NCI-H2081 treated with DMSO at 0.1 percent for 48 hours (cell line): ENCODE measurements around the gene RGS6.
"Not testable (repeated sequence)": the region's sequence is repeated elsewhere in the genome, so short reads cannot be mapped to it uniquely, and the experiment has no call there.

ENCODE experiments used
- DNase-seq: peaks from one replicate; lab custom pipeline; 2025; lab: John Stamatoyannopoulos, UW

The RGS6 gene

DNA sequence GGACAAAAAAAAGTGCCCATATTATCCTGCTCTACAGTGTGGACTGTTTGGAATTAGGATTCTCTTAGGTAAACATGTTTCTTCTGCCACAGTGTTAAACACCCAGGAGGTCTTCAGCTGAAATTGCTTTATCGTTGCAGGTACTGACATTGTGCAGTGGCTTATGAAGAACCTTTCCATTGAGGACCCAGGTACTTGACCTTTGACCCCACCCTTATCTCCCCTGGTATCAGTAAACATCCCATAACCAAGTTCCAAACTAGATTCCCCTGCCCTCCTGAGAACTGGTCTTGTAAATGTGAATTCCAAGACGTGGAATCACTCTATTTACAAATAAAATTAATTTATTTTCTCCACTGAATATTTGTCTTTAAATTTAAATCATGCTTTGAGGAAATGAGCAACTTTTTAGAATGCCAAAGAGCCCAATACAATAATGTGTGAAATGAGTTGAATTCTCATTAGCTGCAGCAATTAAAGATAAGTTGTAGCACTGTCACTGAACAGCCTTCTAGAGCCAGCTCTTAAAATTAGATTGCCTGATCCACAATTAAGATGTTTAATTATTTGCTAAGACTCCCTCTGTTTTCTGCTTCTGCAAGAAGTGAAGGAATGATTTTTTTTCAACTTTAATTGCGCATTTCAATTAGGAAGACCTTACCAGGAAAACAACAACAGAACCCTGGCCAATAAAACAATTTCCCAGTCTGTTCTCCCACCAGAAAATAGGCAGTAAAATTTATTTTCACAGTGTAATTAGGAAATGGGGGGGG, 522.3 kb downstream of the RGS6 start:
- no peak for DNase-seq

DNA sequence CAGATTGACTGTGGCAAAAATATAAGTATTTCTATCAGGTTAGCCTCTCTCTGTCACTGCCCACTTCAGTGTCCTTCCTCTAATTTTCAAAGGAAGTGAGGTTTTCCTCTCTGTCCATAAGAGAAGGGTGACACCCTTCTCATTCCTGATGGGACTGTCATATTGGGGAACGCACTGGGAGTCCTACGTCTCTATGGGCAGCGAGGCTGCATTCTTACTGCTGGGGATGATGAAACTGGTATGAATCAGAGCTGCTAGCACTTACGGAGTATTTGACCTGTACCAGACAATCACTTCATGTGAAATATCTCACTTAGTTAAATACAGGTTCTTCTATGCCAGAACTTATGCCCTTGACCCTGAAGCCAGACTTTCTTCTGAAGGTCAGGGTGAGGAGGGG, 525.4 kb downstream of the RGS6 start:
- no peak for DNase-seq

DNA sequence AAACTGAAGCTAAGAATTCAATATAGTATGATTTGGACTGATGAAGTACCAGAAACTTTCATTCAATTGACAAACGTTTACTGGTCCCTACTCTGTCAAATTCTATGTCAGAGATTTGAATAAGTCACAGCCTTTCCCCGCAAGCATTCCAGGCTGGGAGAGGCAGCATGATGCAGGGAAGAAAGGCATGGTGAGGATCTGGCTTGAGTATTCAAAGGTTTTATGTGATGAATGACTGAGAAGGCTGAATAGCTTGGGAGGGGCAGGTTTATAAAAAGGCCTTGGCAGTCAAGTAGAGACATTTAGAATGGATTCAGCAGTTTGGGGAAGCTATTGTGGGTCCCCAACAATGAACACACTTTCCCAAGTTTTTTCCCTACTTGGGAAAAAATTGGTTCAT, 529.8 kb downstream of the RGS6 start:
- no peak for DNase-seq

DNA sequence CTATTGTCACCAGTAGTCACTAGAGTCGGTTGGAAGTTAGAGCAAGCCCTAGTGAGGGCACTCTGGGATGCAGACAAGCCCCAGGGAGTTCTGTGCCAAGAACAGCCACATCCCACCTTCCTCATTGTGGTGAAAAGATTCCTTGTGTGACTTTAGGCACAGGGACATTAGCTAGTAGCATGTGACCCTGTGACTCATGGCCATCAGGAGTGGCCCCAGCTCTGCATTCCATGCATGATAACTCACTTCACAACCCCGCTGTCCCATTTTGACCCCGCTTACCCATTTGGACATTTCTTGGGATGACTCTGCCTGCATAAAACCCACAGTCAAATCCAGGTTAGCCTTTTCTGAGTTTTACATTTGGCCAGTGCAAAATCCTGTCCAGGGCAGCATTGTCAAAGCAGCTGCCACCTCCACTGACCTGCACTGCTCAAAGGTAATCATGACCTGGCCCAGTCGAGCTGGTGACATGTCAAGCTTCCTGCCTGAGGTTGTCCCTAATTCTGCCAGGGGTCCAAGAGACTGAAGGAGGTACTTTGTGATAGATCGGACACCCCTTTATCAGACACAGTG, 531.1 kb downstream of the RGS6 start:
- DNase-seq = no peak

DNA sequence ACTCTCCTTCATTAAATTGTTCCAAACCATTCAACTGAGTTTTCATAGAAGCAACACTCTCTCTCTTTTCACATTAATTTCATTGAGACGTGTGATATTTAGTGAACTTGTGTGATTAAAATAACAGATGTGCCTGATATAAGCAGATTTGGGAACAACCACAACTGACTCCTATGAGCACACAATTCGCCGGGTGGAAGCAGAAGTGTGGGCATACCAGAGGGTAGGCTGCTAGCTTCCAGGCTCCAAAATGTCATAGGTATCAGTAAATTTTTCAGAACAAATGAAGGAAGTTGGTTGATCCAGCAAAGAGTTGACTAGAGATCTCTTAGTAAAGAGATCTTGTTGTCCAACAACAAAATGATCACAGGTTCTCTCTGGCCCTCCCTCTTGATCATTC, 532.0 kb downstream of the RGS6 start:
- DNase-seq = no peak

DNA sequence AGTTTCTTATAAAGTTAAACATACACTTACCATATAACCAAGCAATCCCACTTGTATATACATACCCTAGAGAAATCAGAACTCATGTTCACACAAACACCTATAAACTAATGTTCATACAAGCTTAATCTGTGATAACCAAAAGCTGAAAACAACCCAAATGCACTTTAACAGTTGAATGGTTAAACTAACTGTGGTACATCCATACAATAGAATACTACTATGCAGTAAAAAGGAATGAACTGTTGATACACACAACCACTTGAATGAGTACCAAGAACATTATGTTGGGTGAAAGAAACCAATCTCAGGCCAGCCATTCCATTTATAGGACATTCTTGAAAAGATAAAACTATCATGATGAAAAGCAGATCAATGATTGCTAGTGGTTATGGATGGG, 534.1 kb downstream of the RGS6 start:
- DNase-seq = no peak

DNA sequence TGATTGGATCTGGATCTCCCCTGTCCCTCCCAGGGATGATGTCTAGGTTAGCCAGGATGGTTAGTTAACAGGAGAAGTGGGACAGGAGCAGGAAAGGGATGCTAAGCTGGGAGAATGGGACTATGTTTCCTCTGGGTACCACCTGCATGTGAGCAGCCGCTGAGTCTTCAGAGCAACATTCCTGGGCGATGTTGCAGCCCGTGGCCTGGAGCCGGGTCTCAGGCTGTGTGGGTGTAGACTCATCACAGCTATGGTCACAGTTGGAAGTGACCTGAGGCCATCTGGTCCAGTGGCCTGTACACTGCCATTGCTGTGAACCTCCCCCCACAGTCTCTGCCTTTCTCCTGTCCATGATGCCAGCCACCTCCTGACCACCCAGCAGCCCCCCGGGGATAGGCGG, 539.1 kb downstream of the RGS6 start:
- DNase-seq = no peak

DNA sequence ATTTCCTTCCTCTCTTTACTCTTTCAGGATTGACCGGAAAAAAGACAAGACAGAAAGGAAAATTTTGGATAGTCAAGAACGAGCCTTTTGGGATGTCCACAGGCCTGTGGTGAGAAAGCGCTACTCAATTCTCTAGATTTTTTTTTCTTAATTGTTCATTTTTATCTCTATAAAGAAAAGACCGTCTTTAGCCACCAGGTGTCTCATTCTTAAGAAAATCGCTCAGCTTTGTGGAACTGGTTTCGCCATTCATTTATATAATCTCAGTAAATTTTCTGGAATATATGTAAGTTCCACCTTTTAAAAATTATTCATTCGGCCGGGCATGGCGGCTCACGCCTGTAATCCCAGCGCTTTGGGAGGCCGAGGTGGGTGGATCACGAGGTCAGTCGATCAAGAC, 540.6 kb downstream of the RGS6 start:
- no peak for DNase-seq

DNA sequence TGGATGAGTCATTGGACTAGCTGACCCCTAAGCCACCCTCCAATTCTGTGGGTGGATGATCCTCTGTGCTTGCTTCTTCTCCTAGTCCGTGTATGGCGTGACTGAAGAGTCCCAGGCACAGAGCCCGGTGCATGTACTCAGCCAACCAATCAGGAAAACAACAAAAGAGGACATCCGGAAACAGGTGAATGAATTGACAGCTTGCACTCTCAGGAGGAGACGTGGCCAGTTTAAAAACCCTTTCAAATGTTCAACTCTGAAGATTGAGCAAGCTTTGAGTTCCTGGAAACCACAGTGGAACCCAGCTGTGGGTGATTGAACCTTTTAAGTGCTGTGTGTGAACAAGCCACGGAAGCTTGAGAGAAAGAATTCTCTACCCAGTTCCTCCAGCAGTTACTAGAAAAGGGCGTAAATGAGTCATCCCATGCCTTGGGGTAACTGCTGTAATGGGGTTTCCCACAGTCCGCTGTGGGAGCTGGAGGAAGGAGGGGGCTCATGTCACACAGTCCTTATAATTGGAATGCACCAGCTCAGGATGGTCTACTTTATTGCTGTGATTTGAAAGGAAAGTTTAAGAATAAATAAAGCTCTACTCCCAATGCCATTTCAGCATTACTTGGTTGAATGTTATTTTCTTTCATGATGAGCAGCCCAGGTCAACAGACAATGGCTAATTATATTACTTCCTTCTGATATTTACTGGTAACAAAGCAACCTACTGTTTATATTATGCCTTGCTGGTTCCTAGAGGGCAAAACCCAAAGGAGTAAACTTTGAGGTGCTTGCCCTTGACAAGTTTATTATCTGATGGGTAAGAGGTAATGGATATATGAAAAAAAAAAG, 544.6 kb downstream of the RGS6 start:
- DNase-seq = no peak

DNA sequence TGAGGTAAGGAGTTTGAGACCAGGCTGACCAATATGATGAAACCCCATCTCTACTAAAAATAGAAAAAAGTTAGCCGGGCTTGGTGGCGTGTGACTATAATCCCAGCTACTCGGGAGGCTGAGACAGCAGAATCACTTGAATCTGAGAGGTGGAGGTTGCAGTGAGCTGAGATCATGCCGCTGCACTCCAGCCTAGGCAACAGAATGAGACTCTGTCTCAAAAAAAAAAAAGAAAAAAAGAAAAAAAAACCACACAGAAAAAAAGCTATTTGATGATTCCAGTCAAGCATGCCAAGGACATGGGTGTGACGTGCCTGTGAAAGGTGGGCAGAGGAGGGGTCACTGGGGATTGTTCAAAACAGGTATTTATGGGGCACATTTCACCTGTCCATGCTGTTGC, 545.3 kb downstream of the RGS6 start:
- DNase-seq = not testable (repeated sequence)

DNA sequence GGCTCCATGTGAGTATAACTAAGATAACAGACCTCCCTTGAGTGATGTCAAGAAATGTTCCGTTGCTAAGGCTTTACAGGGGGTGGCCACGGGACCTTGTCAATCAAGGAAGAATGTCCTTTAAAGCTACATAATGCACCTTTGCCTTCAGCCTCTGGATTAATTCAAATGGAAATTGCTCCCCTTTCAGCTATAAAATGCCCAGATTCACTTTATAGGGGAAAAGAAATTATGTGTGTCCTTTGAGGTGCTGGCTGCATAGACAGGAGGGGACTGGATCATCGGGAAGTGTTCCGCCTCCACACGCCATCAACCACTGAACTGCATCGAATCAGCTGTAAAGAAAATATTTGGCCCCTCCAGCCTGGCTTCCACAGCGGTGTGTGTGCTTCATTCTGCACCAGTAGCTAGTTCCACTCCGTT, 546.3 kb downstream of the RGS6 start:
- DNase-seq = no peak

DNA sequence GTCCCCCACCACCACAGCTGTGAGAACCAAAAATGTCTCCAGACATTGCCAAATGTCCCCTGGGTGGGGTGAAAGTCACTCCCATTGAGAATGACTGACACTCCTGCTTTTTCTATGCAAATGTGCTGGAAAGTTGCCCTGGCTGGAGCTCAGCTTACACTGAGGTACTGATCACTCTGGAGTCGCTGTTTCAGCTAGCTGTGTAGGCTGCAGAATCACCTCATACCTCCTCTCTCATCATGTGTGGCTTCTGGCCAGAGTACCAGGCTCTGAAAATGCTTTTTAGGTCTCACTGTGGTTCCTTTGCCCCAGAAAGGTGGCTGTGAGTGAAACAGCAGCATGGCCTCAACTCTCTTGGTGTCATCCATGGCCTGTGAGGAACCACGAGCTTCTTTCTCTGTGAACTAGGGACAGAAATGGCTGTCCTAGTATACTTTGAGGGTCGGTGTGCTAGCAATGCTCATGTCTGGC, 547.3 kb downstream of the RGS6 start:
- no peak for DNase-seq

DNA sequence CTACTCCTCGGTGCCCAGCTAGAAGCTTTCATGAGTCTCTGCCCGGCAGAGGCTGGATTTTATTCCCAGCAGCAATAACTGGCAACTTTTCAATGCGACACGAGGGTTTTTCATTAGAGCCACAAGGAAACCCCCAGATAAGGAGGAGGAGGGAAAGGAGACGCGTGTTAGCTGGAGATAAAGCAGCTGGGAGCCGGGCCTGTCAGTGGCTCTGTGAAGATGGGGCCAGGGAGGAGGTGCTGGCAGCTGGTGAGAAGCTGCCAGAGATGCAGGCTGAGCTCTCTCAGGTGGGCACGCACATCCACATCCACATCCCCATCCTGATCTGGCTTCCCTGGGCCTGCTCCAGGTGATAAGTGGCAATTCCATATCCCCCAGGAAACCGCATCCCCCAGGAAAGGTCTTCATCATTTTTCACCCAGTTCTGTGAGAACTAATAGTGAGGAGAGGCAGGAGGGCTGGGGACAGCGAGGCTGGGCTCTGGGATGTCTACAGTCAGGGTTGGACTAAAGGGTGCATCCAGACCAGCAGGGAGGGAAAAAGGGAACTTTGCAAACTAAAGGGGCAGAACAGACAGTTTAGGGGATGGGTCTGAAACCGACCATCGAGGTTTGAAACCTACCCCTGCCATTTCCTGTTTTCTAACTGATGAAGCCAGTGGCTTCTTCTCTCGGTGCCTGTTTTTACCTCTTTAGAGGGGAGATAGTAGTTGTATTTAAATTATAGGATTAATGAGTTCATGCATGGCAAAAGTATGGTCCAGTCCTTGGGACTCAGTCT, 548.4 kb downstream of the RGS6 start:
- no peak for DNase-seq

DNA sequence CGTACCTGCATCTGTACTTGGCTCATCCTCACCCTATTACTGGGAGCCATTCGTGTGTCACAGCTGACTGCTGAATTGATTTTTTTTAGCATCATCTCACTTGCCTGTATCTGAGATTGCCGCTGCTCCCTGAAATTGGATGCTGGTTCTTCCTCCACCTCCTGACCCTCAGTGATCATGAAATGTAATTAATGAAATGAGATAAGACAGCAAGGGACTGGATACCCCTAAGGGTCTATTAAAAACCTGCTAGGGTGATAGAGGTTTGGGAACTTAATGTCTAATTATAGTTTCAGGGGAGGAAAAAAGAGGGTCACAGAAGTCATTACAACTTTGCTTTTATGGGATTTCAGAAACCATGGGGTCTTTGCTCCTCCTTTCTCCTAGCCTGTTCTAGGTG, 551.1 kb downstream of the RGS6 start:
- DNase-seq = no peak

DNA sequence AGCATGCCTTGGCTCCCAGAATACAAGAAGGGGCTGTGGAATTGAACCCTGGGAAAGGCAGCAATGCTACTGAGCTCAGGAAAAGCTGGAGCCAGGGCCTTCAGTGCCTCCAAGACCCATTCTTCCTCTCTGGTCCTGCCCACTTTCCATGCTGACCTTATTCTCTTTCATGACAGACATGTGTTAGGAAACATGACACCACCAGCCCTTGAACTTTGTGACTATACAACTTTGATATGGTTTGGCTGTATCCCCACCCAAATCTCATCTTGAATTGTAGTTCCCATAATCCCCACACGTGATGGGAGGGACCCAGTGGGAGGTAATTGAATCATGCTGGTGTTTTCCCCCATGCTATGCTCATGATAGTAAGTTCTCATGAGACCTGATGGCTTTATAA, 553.5 kb downstream of the RGS6 start:
- DNase-seq = no peak

DNA sequence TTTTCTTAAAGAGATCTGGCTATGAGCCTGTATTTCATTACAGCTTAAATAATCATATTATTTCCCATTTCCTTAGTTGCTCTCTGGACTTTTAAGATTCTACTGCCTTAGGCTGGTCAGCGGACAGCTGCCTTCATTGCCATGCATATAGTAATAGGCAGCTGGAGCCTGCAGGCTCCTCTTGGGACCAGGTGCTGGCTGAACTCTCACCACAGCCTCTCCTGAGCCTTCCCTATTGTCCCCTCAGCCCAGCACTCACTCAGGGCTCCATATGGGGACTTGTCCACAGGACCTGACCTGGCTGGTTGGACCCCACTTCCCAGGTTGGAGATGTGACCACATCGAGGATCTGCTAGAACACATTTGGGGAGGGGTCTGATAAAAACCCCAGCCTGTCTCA, 556.3 kb downstream of the RGS6 start:
- no peak for DNase-seq

DNA sequence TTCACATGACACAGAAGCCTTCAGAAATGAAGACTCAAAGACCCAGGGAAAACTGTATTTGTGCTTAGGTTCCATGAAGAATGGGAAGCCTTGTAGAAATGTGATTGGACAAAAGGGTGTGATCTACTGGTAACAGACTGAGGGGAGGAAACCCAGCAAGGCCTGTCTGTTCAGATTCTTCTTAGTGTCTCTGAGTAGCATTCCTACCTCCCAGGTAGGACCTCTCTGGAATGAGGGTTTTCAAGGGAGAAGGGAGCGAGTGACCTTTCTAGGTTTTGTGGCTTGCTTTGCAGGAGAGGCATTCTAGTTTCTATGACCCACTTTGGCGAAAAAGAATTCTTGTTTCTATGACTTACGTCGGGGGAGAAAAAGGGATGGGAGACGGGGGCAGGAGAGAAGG, 560.0 kb downstream of the RGS6 start:
- no peak for DNase-seq

DNA sequence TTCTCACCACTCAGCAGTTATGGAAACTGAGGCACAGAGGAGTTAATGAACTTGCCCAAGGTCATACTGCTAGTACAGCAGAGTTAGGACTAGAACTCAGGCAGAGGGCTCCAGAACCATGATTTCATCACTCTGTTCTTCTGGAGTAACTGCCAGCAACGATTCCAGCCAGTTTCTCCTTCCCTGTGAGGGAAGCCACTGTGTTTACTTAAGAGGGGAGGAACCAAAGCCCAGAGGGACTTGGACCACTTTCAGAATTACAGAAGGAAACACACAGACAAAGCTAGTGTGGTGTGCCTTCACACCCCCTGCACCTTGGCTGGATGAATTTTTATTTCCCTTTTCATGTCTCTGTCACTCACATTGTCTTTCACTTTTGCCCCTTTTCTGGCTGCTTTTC, 563.4 kb downstream of the RGS6 start:
- no peak for DNase-seq

DNA sequence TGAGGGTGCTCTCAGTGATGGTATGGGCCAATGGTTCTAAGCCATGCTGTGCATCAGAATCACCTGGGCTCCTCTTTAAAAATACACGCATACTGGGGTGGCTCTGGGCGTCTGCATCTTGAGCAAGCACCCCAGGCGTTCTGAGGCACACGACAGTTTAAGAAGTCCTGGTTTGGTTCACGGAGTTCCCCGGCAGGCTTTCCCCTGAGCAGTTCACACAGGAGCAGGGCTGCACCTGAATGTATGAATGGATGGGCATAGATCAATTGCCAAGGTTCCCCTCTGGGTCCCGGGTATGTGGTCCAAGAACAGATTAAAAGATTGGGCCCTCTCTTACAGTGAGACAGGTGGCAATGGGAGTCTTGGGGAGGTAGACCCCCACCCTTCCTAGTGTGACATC, 566.4 kb downstream of the RGS6 start:
- no peak for DNase-seq

DNA sequence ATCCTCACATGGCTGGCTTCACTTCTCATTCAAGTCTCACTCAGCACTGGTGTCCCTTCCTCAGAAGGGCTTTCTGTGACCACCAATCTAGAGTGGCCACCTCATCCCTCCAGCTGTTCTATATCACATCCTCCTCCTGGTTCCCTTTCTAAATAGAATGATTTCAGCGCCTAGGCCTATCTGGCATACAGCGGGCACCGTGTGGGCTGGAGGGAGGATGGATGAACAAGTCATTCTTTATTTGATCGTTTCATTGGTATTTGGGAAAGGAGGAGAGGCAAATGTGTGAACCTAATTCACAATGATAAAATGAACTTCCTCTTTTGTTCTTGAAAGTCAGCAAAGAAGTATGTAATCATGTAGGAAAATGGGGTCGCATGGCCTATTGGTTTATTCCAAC, 567.5 kb downstream of the RGS6 start:
- no peak for DNase-seq

DNA sequence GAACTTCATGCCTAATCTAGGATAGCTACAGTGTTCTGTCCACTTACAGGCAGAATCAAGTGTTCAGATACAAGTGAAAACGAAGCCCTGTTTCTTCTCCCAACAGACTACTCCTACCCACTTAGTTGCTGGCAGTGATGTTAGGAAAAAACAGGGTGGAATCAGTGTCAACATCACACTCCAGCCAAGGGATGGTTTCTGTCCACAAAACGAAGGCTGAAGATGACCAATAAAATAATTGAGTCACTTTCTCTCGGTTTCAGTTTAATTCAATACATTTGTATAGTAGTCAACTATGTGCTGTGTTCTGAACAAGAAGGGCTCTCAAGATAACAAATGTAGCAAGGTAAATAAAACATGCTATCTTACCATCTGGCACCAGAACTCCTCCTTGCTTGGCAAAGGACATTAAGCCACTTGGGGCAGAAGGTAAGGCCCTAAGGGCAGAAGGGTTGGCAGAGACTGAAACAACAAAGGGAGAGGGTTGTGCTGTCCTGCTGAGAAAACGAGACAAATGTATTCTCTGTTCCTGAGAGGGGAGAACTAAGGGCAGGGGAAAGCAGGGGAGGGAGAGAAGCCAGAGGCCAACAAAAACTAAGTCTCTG, 568.1 kb downstream of the RGS6 start:
- no peak for DNase-seq

DNA sequence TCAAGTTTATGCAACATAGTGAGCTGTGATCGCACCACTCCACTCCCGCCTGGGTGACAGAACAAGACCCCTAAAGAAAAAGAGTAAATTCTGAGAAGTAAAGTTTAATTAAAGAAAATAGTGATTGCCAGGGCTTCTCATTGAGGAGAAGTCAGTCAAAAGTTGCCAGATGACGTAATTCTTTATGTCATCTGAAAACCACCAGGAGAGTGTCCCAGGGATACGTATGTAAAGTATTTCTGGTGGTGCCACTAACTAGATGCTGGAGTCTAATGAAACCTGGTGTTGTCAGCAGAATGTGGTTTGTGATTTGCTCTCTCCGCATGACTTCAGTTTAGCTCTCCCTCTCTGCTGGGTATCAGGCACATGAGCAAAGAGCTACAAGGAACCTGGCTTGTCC, 569.2 kb downstream of the RGS6 start:
- no peak for DNase-seq
